ENCODE data around the gene ADIPOR2. TPM values are rescaled to one million over a fixed set of nuclear protein-coding genes. Genes with fewer than 3 reads are reported as not detected.
A peak's percentile ranks its signal among the peaks of the same experiment; 100 is the strongest.

ADIPOR2 gene
- total RNA-seq, 1 experiment from 2014 or later = 34.7 TPM

- Histone ChIP-seq H3K79me2 (ENCODE audit: low read length) (peaks cover 92% of the 10 kb centered on the region), H3K36me3 (ENCODE audit: insufficient read depth, low read length) (peaks cover 10% of the 10 kb centered on the region; the same call in 1 of the 2 replicates), H3K9me3 (ENCODE audit: low read length) (no peaks in the 10 kb centered on the region), H3K4me2 (ENCODE audit: low read depth, low read length, poor library complexity, severe bottlenecking) (no peak overlapping the region), H3K9me2 (replicated peaks; ENCODE audit: insufficient read depth, low read length) (no peaks in the 10 kb centered on the region), H2AFZ (ENCODE audit: low read length) (no peak overlapping the region), H4K20me1 (ENCODE audit: insufficient read depth, low read depth, low read length) (no peaks in the 10 kb centered on the region; the same call in 1 of the 2 replicates), H3K27me3 (ENCODE audit: low read length) (no peaks in the 10 kb centered on the region), H3K27ac (ENCODE audit: low read length) (no peak overlapping the region), H3K9ac (ENCODE audit: low read length) (no peak overlapping the region), H3K4me3 (ENCODE audit: low read length) (no peak overlapping the region), H3K4me1 (ENCODE audit: low read length) (peaks cover 38% of the 10 kb centered on the region)
- no peak for DNase-seq
These were observed 79.1 kb downstream of the ADIPOR2 start for GRCh38 chr12:1769809-1770494.

DNA sequence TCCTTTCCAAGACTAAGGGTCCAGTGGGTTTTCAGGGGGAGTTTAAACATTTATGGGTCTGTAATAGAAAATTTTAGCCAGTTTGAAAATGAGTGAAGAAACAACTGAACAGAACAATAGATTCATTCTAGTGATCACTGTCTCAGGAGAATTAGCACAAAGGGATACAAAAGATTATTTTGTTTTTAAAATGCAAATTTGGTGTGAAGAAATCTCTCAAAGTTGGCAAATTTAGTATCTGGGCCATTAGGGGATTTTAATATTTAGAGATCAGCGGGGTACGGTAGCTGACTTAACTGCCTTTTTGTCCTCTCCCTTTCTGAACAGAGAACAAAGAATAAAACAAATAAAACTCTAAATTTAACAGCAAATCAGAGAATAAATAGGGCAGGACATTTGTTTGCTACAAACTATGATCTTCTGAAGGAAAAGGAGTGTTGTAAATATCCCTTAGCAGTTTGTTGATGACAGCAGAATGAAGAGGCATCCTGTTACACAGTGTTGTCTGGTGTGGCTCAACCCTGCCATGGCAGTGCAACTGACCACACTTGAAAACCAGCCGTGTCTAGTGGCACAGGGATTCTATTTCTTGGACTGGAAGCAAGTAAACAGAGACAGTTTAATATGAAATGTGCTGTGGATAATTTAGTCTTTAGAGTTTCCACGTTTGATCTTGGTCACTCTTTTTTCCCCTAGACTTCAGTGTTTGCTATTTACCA, 83.2 kb downstream of the ADIPOR2 start:
- H2AFZ ChIP-seq (ENCODE audit: low read length) = no peak overlapping the region
- no peak overlapping the region for H3K4me3 ChIP-seq (ENCODE audit: low read length)
- H3K36me3 ChIP-seq (ENCODE audit: insufficient read depth, low read length) = peaks cover 26% of the 10 kb centered on the region; the same call in 1 of the 2 replicates
- peak overlapping the region; percentile 40 for H3K4me2 ChIP-seq (ENCODE audit: low read depth, low read length, poor library complexity, severe bottlenecking)
- H3K79me2 ChIP-seq (ENCODE audit: low read length) = peaks cover 89% of the 10 kb centered on the region
- H4K20me1 ChIP-seq (ENCODE audit: insufficient read depth, low read depth, low read length) = no peaks in the 10 kb centered on the region; the same call in 1 of the 2 replicates
- peak overlapping the region; percentile 34 for H3K27ac ChIP-seq (ENCODE audit: low read length)
- H3K4me1 ChIP-seq (ENCODE audit: low read length) = peaks cover 52% of the 10 kb centered on the region
- no peak overlapping the region for H3K9ac ChIP-seq (ENCODE audit: low read length)
- no peak for DNase-seq
- H3K9me2 ChIP-seq (replicated peaks; ENCODE audit: insufficient read depth, low read length) = no peaks in the 10 kb centered on the region
- H3K27me3 ChIP-seq (ENCODE audit: low read length) = no peaks in the 10 kb centered on the region
- H3K9me3 ChIP-seq (ENCODE audit: low read length) = no peaks in the 10 kb centered on the region

GRCh38 chr12:1776170-1776921, 85.5 kb downstream of the ADIPOR2 start:
- no peak overlapping the region for H3K9ac ChIP-seq (ENCODE audit: low read length)
- H3K4me2 ChIP-seq (ENCODE audit: low read depth, low read length, poor library complexity, severe bottlenecking) = peak overlapping the region; percentile 6
- no peaks in the 10 kb centered on the region for H3K27me3 ChIP-seq (ENCODE audit: low read length)
- H3K4me1 ChIP-seq (ENCODE audit: low read length) = peaks cover 60% of the 10 kb centered on the region
- no peaks in the 10 kb centered on the region for H3K9me3 ChIP-seq (ENCODE audit: low read length)
- H2AFZ ChIP-seq (ENCODE audit: low read length) = no peak overlapping the region
- H3K36me3 ChIP-seq (ENCODE audit: insufficient read depth, low read length) = peaks cover 26% of the 10 kb centered on the region; the same call in 1 of the 2 replicates
- no peak for DNase-seq
- peaks cover 88% of the 10 kb centered on the region for H3K79me2 ChIP-seq (ENCODE audit: low read length)
- no peak overlapping the region for H3K4me3 ChIP-seq (ENCODE audit: low read length)
- H4K20me1 ChIP-seq (ENCODE audit: insufficient read depth, low read depth, low read length) = no peaks in the 10 kb centered on the region; the same call in 1 of the 2 replicates
- peak overlapping the region; percentile 33; the same call in 1 of the 2 replicates for H3K27ac ChIP-seq (ENCODE audit: low read length)
- H3K9me2 ChIP-seq (replicated peaks; ENCODE audit: insufficient read depth, low read length) = no peaks in the 10 kb centered on the region

GRCh38 chr12:1777798-1778197, 86.9 kb downstream of the ADIPOR2 start:
- Histone ChIP-seq H3K9me2 (replicated peaks; ENCODE audit: insufficient read depth, low read length) (no peaks in the 10 kb centered on the region), H3K4me1 (ENCODE audit: low read length) (peaks cover 60% of the 10 kb centered on the region), H2AFZ (ENCODE audit: low read length) (no peak overlapping the region), H3K9me3 (ENCODE audit: low read length) (no peaks in the 10 kb centered on the region), H4K20me1 (ENCODE audit: insufficient read depth, low read depth, low read length) (no peaks in the 10 kb centered on the region; the same call in 1 of the 2 replicates), H3K27ac (ENCODE audit: low read length) (no peak overlapping the region), H3K4me3 (ENCODE audit: low read length) (no peak overlapping the region), H3K4me2 (ENCODE audit: low read depth, low read length, poor library complexity, severe bottlenecking) (no peak overlapping the region), H3K9ac (ENCODE audit: low read length) (no peak overlapping the region), H3K27me3 (ENCODE audit: low read length) (no peaks in the 10 kb centered on the region), H3K36me3 (ENCODE audit: insufficient read depth, low read length) (peaks cover 24% of the 10 kb centered on the region; the same call in 1 of the 2 replicates), H3K79me2 (ENCODE audit: low read length) (peaks cover 74% of the 10 kb centered on the region)
- no peak for DNase-seq

DNA sequence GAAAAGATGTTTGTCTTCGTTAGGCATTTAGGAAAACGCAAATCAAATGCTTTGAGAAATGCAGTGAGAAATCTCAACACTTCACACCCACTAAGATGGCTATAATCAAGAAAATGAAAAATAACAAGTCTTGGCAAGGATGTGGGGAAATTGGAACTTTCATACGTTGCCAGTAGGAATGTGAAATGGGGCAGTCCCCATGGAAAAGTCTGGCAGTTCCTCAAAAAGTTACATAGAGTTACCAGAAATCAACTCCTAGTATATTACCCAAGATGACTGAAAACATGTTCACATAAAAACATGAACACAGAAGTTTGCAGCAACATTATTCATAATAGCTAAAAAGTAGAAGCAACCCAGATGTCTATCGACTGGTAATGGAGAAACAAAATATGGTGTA, 88.0 kb downstream of the ADIPOR2 start:
- no peak overlapping the region for H3K27ac ChIP-seq (ENCODE audit: low read length)
- no peaks in the 10 kb centered on the region for H3K9me3 ChIP-seq (ENCODE audit: low read length)
- no peaks in the 10 kb centered on the region for H3K27me3 ChIP-seq (ENCODE audit: low read length)
- no peak for DNase-seq
- no peak overlapping the region for H3K4me2 ChIP-seq (ENCODE audit: low read depth, low read length, poor library complexity, severe bottlenecking)
- no peak overlapping the region for H2AFZ ChIP-seq (ENCODE audit: low read length)
- H3K4me3 ChIP-seq (ENCODE audit: low read length) = no peak overlapping the region
- peaks cover 49% of the 10 kb centered on the region for H3K4me1 ChIP-seq (ENCODE audit: low read length)
- peaks cover 66% of the 10 kb centered on the region for H3K79me2 ChIP-seq (ENCODE audit: low read length)
- no peaks in the 10 kb centered on the region for H3K9me2 ChIP-seq (replicated peaks; ENCODE audit: insufficient read depth, low read length)
- H4K20me1 ChIP-seq (ENCODE audit: insufficient read depth, low read depth, low read length) = no peaks in the 10 kb centered on the region
- H3K36me3 ChIP-seq (ENCODE audit: insufficient read depth, low read length) = peaks cover 21% of the 10 kb centered on the region; the same call in 1 of the 2 replicates
- no peak overlapping the region for H3K9ac ChIP-seq (ENCODE audit: low read length)

DNA sequence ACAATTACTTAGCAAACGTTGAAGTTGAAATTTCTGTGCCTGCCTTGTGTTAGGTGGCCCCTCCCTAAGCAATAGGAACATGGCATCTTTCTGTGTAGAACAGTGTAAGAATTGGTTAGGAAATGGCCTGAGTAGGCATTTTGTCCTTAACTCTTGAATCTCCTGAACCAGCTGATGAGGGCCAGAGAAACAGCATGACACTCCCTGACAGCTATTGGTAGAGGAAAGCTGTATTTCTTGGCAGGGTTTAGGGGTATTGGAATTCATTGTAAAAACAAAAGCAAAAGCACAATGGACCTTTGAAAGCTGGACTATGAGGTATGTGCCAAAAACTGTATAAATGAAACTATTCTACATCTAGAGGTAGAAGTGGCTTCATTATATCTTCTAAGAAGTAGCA, 88.9 kb downstream of the ADIPOR2 start:
- DNase-seq = no peak
- Histone ChIP-seq H3K4me1 (ENCODE audit: low read length) (peaks cover 41% of the 10 kb centered on the region), H3K9ac (ENCODE audit: low read length) (no peak overlapping the region)

GRCh38 chr12:1781772-1782171, 90.9 kb downstream of the ADIPOR2 start:
- no peak for DNase-seq
- Histone ChIP-seq H3K79me2 (ENCODE audit: low read length) (peaks cover 41% of the 10 kb centered on the region), H4K20me1 (ENCODE audit: insufficient read depth, low read depth, low read length) (no peaks in the 10 kb centered on the region), H3K27me3 (ENCODE audit: low read length) (no peaks in the 10 kb centered on the region), H3K9me2 (replicated peaks; ENCODE audit: insufficient read depth, low read length) (no peaks in the 10 kb centered on the region), H3K36me3 (ENCODE audit: insufficient read depth, low read length) (peaks cover 37% of the 10 kb centered on the region; the same call in 1 of the 2 replicates), H3K9ac (ENCODE audit: low read length) (no peak overlapping the region), H3K4me3 (ENCODE audit: low read length) (no peak overlapping the region), H3K9me3 (ENCODE audit: low read length) (no peaks in the 10 kb centered on the region), H3K4me2 (ENCODE audit: low read depth, low read length, poor library complexity, severe bottlenecking) (no peak overlapping the region), H2AFZ (ENCODE audit: low read length) (no peak overlapping the region), H3K4me1 (ENCODE audit: low read length) (peaks cover 22% of the 10 kb centered on the region), H3K27ac (ENCODE audit: low read length) (no peak overlapping the region)

More for the DNA sequence above, 88.9 kb downstream of the ADIPOR2 start:
- Histone ChIP-seq H3K27ac (ENCODE audit: low read length) (no peak overlapping the region), H3K36me3 (ENCODE audit: insufficient read depth, low read length) (peaks cover 24% of the 10 kb centered on the region; the same call in 1 of the 2 replicates), H3K9me2 (replicated peaks; ENCODE audit: insufficient read depth, low read length) (no peaks in the 10 kb centered on the region), H3K4me3 (ENCODE audit: low read length) (no peak overlapping the region), H2AFZ (ENCODE audit: low read length) (no peak overlapping the region), H3K9me3 (ENCODE audit: low read length) (no peaks in the 10 kb centered on the region), H4K20me1 (ENCODE audit: insufficient read depth, low read depth, low read length) (no peaks in the 10 kb centered on the region), H3K27me3 (ENCODE audit: low read length) (no peaks in the 10 kb centered on the region), H3K4me2 (ENCODE audit: low read depth, low read length, poor library complexity, severe bottlenecking) (no peak overlapping the region), H3K79me2 (ENCODE audit: low read length) (peaks cover 60% of the 10 kb centered on the region)

DNA sequence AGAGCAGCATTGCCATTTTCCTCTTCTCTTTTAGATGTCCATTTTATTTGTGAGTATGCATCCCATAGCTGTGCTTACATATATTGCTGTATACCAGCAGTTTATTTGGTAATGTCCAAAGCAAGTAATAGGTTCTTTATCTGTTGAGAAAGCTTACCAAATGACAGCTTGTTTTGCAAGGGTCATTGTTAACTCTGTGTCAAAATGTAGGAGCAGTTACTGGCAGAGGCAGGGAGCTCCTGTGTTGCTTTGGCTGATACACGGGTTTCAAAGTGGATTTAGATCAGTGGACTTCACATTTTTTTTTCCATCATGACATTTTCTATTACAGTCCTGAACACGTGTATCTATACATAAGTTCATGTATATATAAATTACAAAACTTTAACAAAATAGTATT, 91.3 kb downstream of the ADIPOR2 start:
- Histone ChIP-seq H3K36me3 (ENCODE audit: insufficient read depth, low read length) (peaks cover 39% of the 10 kb centered on the region; the same call in 1 of the 2 replicates), H2AFZ (ENCODE audit: low read length) (no peak overlapping the region), H3K9me2 (replicated peaks; ENCODE audit: insufficient read depth, low read length) (no peaks in the 10 kb centered on the region), H3K79me2 (ENCODE audit: low read length) (peaks cover 40% of the 10 kb centered on the region), H3K4me1 (ENCODE audit: low read length) (peaks cover 20% of the 10 kb centered on the region), H3K9ac (ENCODE audit: low read length) (no peak overlapping the region), H4K20me1 (ENCODE audit: insufficient read depth, low read depth, low read length) (no peaks in the 10 kb centered on the region), H3K4me2 (ENCODE audit: low read depth, low read length, poor library complexity, severe bottlenecking) (no peak overlapping the region), H3K27ac (ENCODE audit: low read length) (no peak overlapping the region), H3K4me3 (ENCODE audit: low read length) (no peak overlapping the region), H3K9me3 (ENCODE audit: low read length) (no peaks in the 10 kb centered on the region), H3K27me3 (ENCODE audit: low read length) (no peaks in the 10 kb centered on the region)
- DNase-seq = no peak

Measured in Karpas-422 (cell line).